ENCODE measurements around the gene DRG2.

The DRG2 gene

GRCh38 chr17:18155179-18155578 is 67.4 kb downstream of the DRG2 start:
- Histone ChIP-seq H2BK15ac (ENCODE audit: low read depth, poor library complexity, severe bottlenecking) (no peak overlapping the region), H3K79me1 (replicated peaks; ENCODE audit: low read length, poor library complexity, severe bottlenecking) (peaks cover 3% of the 10 kb centered on the region), H3K9me3 (ENCODE audit: control insufficient read depth, low read length) (no peaks in the 10 kb centered on the region), H3K18ac (ENCODE audit: low read depth in 1 of 2, low read length in 2 of 2) (no peak overlapping the region), H4K8ac (ENCODE audit: low read length) (no peak overlapping the region), H2AK5ac (ENCODE audit: low read length, severe bottlenecking) (no peak overlapping the region), H2AFZ (ENCODE audit: low read depth, low read length) (no peak overlapping the region), H2BK5ac (ENCODE audit: low read depth, low read length, poor library complexity, severe bottlenecking) (no peak overlapping the region), H3K14ac (ENCODE audit: low read length in 2 of 2) (no peak overlapping the region), H2BK120ac (ENCODE audit: low read depth, low read length) (no peak overlapping the region), H2BK12ac (ENCODE audit: low read length in 2 of 2) (no peak overlapping the region), H3K27ac (ENCODE audit: low read length, poor library complexity, severe bottlenecking) (no peak overlapping the region), H3K4me2 (ENCODE audit: low read length, poor library complexity, severe bottlenecking) (no peak overlapping the region), H3K4ac (ENCODE audit: low read depth in 1 of 2, low read length in 2 of 2) (no peak overlapping the region), H3K9ac (ENCODE audit: low read length) (no peak overlapping the region), H3K4me1 (ENCODE audit: control insufficient read depth, insufficient read depth, low read depth, low read length) (peaks cover 21% of the 10 kb centered on the region), H3K23ac (ENCODE audit: low read length in 2 of 2) (no peak overlapping the region), H3K27me3 (ENCODE audit: control insufficient read depth in 1 of 2, insufficient read depth in 1 of 2, low read length in 2 of 2) (no peaks in the 10 kb centered on the region), H3K36me3 (ENCODE audit: control insufficient read depth in 1 of 2, insufficient read depth in 2 of 2, low read depth in 1 of 2, low read length in 2 of 2) (peaks cover 0 to 4% of the 10 kb centered on the region in 2 experiments), H4K91ac (ENCODE audit: low read length) (no peak overlapping the region), H3K4me3 (ENCODE audit: insufficient read depth in 1 of 2, low read depth in 1 of 2, low read length in 2 of 2) (no peak overlapping the region)
- DNase-seq = no peak
- WGBS = 93% methylated on average over 13 of the region's 14 CpGs

GRCh38 chr17:18156171-18156975 is 68.6 kb downstream of the DRG2 start:
- no peak overlapping the region for H2BK12ac ChIP-seq (ENCODE audit: low read length in 2 of 2)
- no peak overlapping the region for H3K4ac ChIP-seq (ENCODE audit: low read depth in 1 of 2, low read length in 2 of 2)
- H3K27ac ChIP-seq (ENCODE audit: low read length, poor library complexity, severe bottlenecking) = no peak overlapping the region
- H2AK5ac ChIP-seq (ENCODE audit: low read length, severe bottlenecking) = no peak overlapping the region
- no peak overlapping the region for H4K91ac ChIP-seq (ENCODE audit: low read length)
- no peaks in the 10 kb centered on the region for H3K9me3 ChIP-seq (ENCODE audit: control insufficient read depth, low read length)
- H2BK5ac ChIP-seq (ENCODE audit: low read depth, low read length, poor library complexity, severe bottlenecking) = no peak overlapping the region
- peaks cover 20% of the 10 kb centered on the region for H3K4me1 ChIP-seq (ENCODE audit: control insufficient read depth, insufficient read depth, low read depth, low read length)
- no peak overlapping the region for H2BK15ac ChIP-seq (ENCODE audit: low read depth, poor library complexity, severe bottlenecking)
- no peak overlapping the region for H3K4me3 ChIP-seq (ENCODE audit: insufficient read depth in 1 of 2, low read depth in 1 of 2, low read length in 2 of 2)
- H3K4me2 ChIP-seq (ENCODE audit: low read length, poor library complexity, severe bottlenecking) = no peak overlapping the region
- H3K36me3 ChIP-seq (ENCODE audit: control insufficient read depth in 1 of 2, insufficient read depth in 2 of 2, low read depth in 1 of 2, low read length in 2 of 2) = no peaks in the 10 kb centered on the region
- 80% methylated on average over 6 of the region's 8 CpGs for WGBS
- H3K79me1 ChIP-seq (replicated peaks; ENCODE audit: low read length, poor library complexity, severe bottlenecking) = peaks cover 3% of the 10 kb centered on the region
- H4K8ac ChIP-seq (ENCODE audit: low read length) = no peak overlapping the region
- no peak for DNase-seq
- H2BK120ac ChIP-seq (ENCODE audit: low read depth, low read length) = no peak overlapping the region
- no peak overlapping the region for H2AFZ ChIP-seq (ENCODE audit: low read depth, low read length)
- H3K27me3 ChIP-seq (ENCODE audit: control insufficient read depth in 1 of 2, insufficient read depth in 1 of 2, low read length in 2 of 2) = no peaks in the 10 kb centered on the region
- H3K18ac ChIP-seq (ENCODE audit: low read depth in 1 of 2, low read length in 2 of 2) = no peak overlapping the region
- peak overlapping the region in 1 of 2 experiments; percentile 28 for H3K23ac ChIP-seq (ENCODE audit: low read length in 2 of 2)
- no peak overlapping the region for H3K14ac ChIP-seq (ENCODE audit: low read length in 2 of 2)
- no peak overlapping the region for H3K9ac ChIP-seq (ENCODE audit: low read length)

- H3K23ac ChIP-seq (ENCODE audit: low read length in 2 of 2) = no peak overlapping the region
- no peak overlapping the region for H2BK12ac ChIP-seq (ENCODE audit: low read length in 2 of 2)
- no peak overlapping the region for H3K9ac ChIP-seq (ENCODE audit: low read length)
- 93% methylated on average over 10 of the region's 10 CpGs for WGBS
- H3K27ac ChIP-seq (ENCODE audit: low read length, poor library complexity, severe bottlenecking) = no peak overlapping the region
- H2BK5ac ChIP-seq (ENCODE audit: low read depth, low read length, poor library complexity, severe bottlenecking) = no peak overlapping the region
- no peak overlapping the region for H3K14ac ChIP-seq (ENCODE audit: low read length in 2 of 2)
- H3K4me3 ChIP-seq (ENCODE audit: insufficient read depth in 1 of 2, low read depth in 1 of 2, low read length in 2 of 2) = no peak overlapping the region
- H3K4me2 ChIP-seq (ENCODE audit: low read length, poor library complexity, severe bottlenecking) = no peak overlapping the region
- no peak overlapping the region for H3K4ac ChIP-seq (ENCODE audit: low read depth in 1 of 2, low read length in 2 of 2)
- no peak for DNase-seq
- H2BK15ac ChIP-seq (ENCODE audit: low read depth, poor library complexity, severe bottlenecking) = no peak overlapping the region
- no peaks in the 10 kb centered on the region for H3K9me3 ChIP-seq (ENCODE audit: control insufficient read depth, low read length)
- H3K79me1 ChIP-seq (replicated peaks; ENCODE audit: low read length, poor library complexity, severe bottlenecking) = peaks cover 2% of the 10 kb centered on the region
- no peak overlapping the region for H2AFZ ChIP-seq (ENCODE audit: low read depth, low read length)
- H2AK5ac ChIP-seq (ENCODE audit: low read length, severe bottlenecking) = no peak overlapping the region
- H4K8ac ChIP-seq (ENCODE audit: low read length) = no peak overlapping the region
- no peaks in the 10 kb centered on the region for H3K36me3 ChIP-seq (ENCODE audit: control insufficient read depth in 1 of 2, insufficient read depth in 2 of 2, low read depth in 1 of 2, low read length in 2 of 2)
- H2BK120ac ChIP-seq (ENCODE audit: low read depth, low read length) = no peak overlapping the region
- no peaks in the 10 kb centered on the region for H3K27me3 ChIP-seq (ENCODE audit: control insufficient read depth in 1 of 2, insufficient read depth in 1 of 2, low read length in 2 of 2)
- H3K4me1 ChIP-seq (ENCODE audit: control insufficient read depth, insufficient read depth, low read depth, low read length) = peaks cover 20% of the 10 kb centered on the region
- no peak overlapping the region for H4K91ac ChIP-seq (ENCODE audit: low read length)
- H3K18ac ChIP-seq (ENCODE audit: low read depth in 1 of 2, low read length in 2 of 2) = no peak overlapping the region
Observed at GRCh38 chr17:18156976-18157280, 69.2 kb downstream of the DRG2 start.

Measured in mesenchymal stem cell (in vitro differentiated cells and primary cell).